ENCODE results near the gene CNTN5.

CNTN5 gene

GRCh38 chr11:99548264-99548663, 527.5 kb downstream of the CNTN5 start:
- no peak overlapping the region for H2BK5ac ChIP-seq (ENCODE audit: low read depth, low read length, poor library complexity, severe bottlenecking)
- H3K4me2 ChIP-seq (ENCODE audit: low read length, poor library complexity, severe bottlenecking), result no peak overlapping the region
- H2BK12ac ChIP-seq (ENCODE audit: low read length in 2 of 2), result no peak overlapping the region
- no peak for DNase-seq
- H3K4me1 ChIP-seq (ENCODE audit: control insufficient read depth, insufficient read depth, low read depth, low read length), result no peaks in the 10 kb centered on the region
- no peaks in the 10 kb centered on the region for H3K27me3 ChIP-seq (ENCODE audit: control insufficient read depth in 1 of 2, insufficient read depth in 1 of 2, low read length in 2 of 2)
- H3K27ac ChIP-seq (ENCODE audit: low read length, poor library complexity, severe bottlenecking), result no peak overlapping the region
- H3K9me3 ChIP-seq (ENCODE audit: control insufficient read depth, low read length), result no peaks in the 10 kb centered on the region
- no peak overlapping the region for H2AK5ac ChIP-seq (ENCODE audit: low read length, severe bottlenecking)
- H3K4me3 ChIP-seq (ENCODE audit: insufficient read depth in 1 of 2, low read depth in 1 of 2, low read length in 2 of 2), result peak overlapping the region in 1 of 2 experiments; percentile 38
- no peak overlapping the region for H3K14ac ChIP-seq (ENCODE audit: low read length in 2 of 2)
- H4K8ac ChIP-seq (ENCODE audit: low read length), result no peak overlapping the region
- no peak overlapping the region for H3K4ac ChIP-seq (ENCODE audit: low read depth in 1 of 2, low read length in 2 of 2)
- H3K36me3 ChIP-seq (ENCODE audit: control insufficient read depth in 1 of 2, insufficient read depth in 2 of 2, low read depth in 1 of 2, low read length in 2 of 2), result no peaks in the 10 kb centered on the region
- no peak overlapping the region for H3K18ac ChIP-seq (ENCODE audit: low read depth in 1 of 2, low read length in 2 of 2)
- no peak overlapping the region for H2BK120ac ChIP-seq (ENCODE audit: low read depth, low read length)
- H2AFZ ChIP-seq (ENCODE audit: low read depth, low read length), result no peak overlapping the region
- no peak overlapping the region for H3K23ac ChIP-seq (ENCODE audit: low read length in 2 of 2)
- no peak overlapping the region for H4K91ac ChIP-seq (ENCODE audit: low read length)
- 86% methylated on average over 1 of the region's 3 CpGs for WGBS
- no peak overlapping the region for H2BK15ac ChIP-seq (ENCODE audit: low read depth, poor library complexity, severe bottlenecking)
- no peaks in the 10 kb centered on the region for H3K79me1 ChIP-seq (replicated peaks; ENCODE audit: low read length, poor library complexity, severe bottlenecking)
- H3K9ac ChIP-seq (ENCODE audit: low read length), result peak overlapping the region; percentile 54

- H3K4me1 ChIP-seq (ENCODE audit: control insufficient read depth, insufficient read depth, low read depth, low read length), result no peaks in the 10 kb centered on the region
- H3K79me1 ChIP-seq (replicated peaks; ENCODE audit: low read length, poor library complexity, severe bottlenecking), result no peaks in the 10 kb centered on the region
- no CpG with 5 or more reads among the region's 1 CpG for WGBS
- H3K18ac ChIP-seq (ENCODE audit: low read depth in 1 of 2, low read length in 2 of 2), result no peak overlapping the region
- H3K14ac ChIP-seq (ENCODE audit: low read length in 2 of 2), result no peak overlapping the region
- H3K9ac ChIP-seq (ENCODE audit: low read length), result no peak overlapping the region
- H3K4me3 ChIP-seq (ENCODE audit: insufficient read depth in 1 of 2, low read depth in 1 of 2, low read length in 2 of 2), result no peak overlapping the region
- no peak overlapping the region for H2BK15ac ChIP-seq (ENCODE audit: low read depth, poor library complexity, severe bottlenecking)
- H3K27ac ChIP-seq (ENCODE audit: low read length, poor library complexity, severe bottlenecking), result no peak overlapping the region
- no peak overlapping the region for H3K4ac ChIP-seq (ENCODE audit: low read depth in 1 of 2, low read length in 2 of 2)
- H3K36me3 ChIP-seq (ENCODE audit: control insufficient read depth in 1 of 2, insufficient read depth in 2 of 2, low read depth in 1 of 2, low read length in 2 of 2), result no peaks in the 10 kb centered on the region
- H3K9me3 ChIP-seq (ENCODE audit: control insufficient read depth, low read length), result no peaks in the 10 kb centered on the region
- no peak overlapping the region for H4K91ac ChIP-seq (ENCODE audit: low read length)
- H3K4me2 ChIP-seq (ENCODE audit: low read length, poor library complexity, severe bottlenecking), result no peak overlapping the region
- H2BK5ac ChIP-seq (ENCODE audit: low read depth, low read length, poor library complexity, severe bottlenecking), result no peak overlapping the region
- no peak overlapping the region for H2BK12ac ChIP-seq (ENCODE audit: low read length in 2 of 2)
- H3K27me3 ChIP-seq (ENCODE audit: control insufficient read depth in 1 of 2, insufficient read depth in 1 of 2, low read length in 2 of 2), result no peaks in the 10 kb centered on the region
- H2BK120ac ChIP-seq (ENCODE audit: low read depth, low read length), result no peak overlapping the region
- H2AFZ ChIP-seq (ENCODE audit: low read depth, low read length), result no peak overlapping the region
- H2AK5ac ChIP-seq (ENCODE audit: low read length, severe bottlenecking), result no peak overlapping the region
- H3K23ac ChIP-seq (ENCODE audit: low read length in 2 of 2), result no peak overlapping the region
- no peak for DNase-seq
- H4K8ac ChIP-seq (ENCODE audit: low read length), result no peak overlapping the region
These were observed 533.6 kb downstream of the CNTN5 start for GRCh38 chr11:99554232-99554903.

DNA sequence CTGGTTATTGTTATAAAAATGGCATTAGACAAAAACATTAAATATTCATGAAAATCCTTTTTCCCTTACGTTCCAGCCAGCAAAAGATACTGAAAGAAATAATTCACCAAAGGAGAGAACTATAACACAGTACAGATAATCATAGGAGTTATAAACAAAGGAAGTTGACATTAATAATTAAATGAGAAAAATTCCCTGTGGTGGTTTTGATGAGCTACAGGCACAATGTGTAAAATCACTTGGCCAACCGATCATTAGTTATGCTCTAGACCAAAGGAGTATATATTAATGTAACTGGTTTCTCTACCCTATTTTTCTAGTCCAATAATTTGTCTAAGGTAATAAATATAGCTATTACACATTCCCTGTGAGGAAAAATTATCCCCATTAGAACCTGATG, 534.7 kb downstream of the CNTN5 start:
- Histone ChIP-seq H3K4me2 (ENCODE audit: low read length, poor library complexity, severe bottlenecking) (no peak overlapping the region), H2BK12ac (ENCODE audit: low read length in 2 of 2) (no peak overlapping the region), H3K9ac (ENCODE audit: low read length) (no peak overlapping the region), H2AFZ (ENCODE audit: low read depth, low read length) (no peak overlapping the region), H3K36me3 (ENCODE audit: control insufficient read depth in 1 of 2, insufficient read depth in 2 of 2, low read depth in 1 of 2, low read length in 2 of 2) (no peaks in the 10 kb centered on the region), H2BK5ac (ENCODE audit: low read depth, low read length, poor library complexity, severe bottlenecking) (no peak overlapping the region), H2BK15ac (ENCODE audit: low read depth, poor library complexity, severe bottlenecking) (no peak overlapping the region), H3K18ac (ENCODE audit: low read depth in 1 of 2, low read length in 2 of 2) (no peak overlapping the region), H4K91ac (ENCODE audit: low read length) (no peak overlapping the region), H2BK120ac (ENCODE audit: low read depth, low read length) (no peak overlapping the region), H3K14ac (ENCODE audit: low read length in 2 of 2) (no peak overlapping the region), H3K23ac (ENCODE audit: low read length in 2 of 2) (no peak overlapping the region), H3K4me1 (ENCODE audit: control insufficient read depth, insufficient read depth, low read depth, low read length) (no peaks in the 10 kb centered on the region), H3K9me3 (ENCODE audit: control insufficient read depth, low read length) (no peaks in the 10 kb centered on the region), H3K27me3 (ENCODE audit: control insufficient read depth in 1 of 2, insufficient read depth in 1 of 2, low read length in 2 of 2) (no peaks in the 10 kb centered on the region), H3K79me1 (replicated peaks; ENCODE audit: low read length, poor library complexity, severe bottlenecking) (no peaks in the 10 kb centered on the region), H3K27ac (ENCODE audit: low read length, poor library complexity, severe bottlenecking) (no peak overlapping the region), H3K4me3 (ENCODE audit: insufficient read depth in 1 of 2, low read depth in 1 of 2, low read length in 2 of 2) (no peak overlapping the region), H2AK5ac (ENCODE audit: low read length, severe bottlenecking) (no peak overlapping the region), H4K8ac (ENCODE audit: low read length) (no peak overlapping the region), H3K4ac (ENCODE audit: low read depth in 1 of 2, low read length in 2 of 2) (no peak overlapping the region)
- WGBS, result no CpG with 5 or more reads among the region's 2 CpGs
- no peak for DNase-seq

DNA sequence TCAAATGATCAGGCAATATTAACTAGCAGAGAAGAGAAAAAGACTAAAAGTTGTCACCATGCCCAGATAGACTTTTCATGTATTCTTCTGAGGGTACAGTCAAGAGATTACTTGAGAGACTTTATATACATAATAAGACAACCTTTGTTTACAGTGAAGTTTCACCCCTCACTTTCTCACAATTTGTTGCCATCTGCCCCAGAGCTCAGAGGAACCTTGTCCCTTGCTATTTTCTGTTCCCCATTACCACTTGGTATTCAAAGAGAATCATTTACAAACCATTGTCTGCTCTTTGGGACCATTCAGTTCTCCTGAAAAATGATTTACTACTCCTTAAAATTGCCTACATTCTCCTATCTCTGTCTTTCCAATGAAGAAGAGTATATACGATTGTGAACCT, 544.6 kb downstream of the CNTN5 start:
- no peak overlapping the region for H2BK15ac ChIP-seq (ENCODE audit: low read depth, poor library complexity, severe bottlenecking)
- no peaks in the 10 kb centered on the region for H3K4me1 ChIP-seq (ENCODE audit: control insufficient read depth, insufficient read depth, low read depth, low read length)
- H3K18ac ChIP-seq (ENCODE audit: low read depth in 1 of 2, low read length in 2 of 2), result no peak overlapping the region
- no peaks in the 10 kb centered on the region for H3K79me1 ChIP-seq (replicated peaks; ENCODE audit: low read length, poor library complexity, severe bottlenecking)
- no peak overlapping the region for H4K8ac ChIP-seq (ENCODE audit: low read length)
- DNase-seq, result no peak
- no peak overlapping the region for H3K4ac ChIP-seq (ENCODE audit: low read depth in 1 of 2, low read length in 2 of 2)
- no peak overlapping the region for H3K9ac ChIP-seq (ENCODE audit: low read length)
- H3K4me3 ChIP-seq (ENCODE audit: insufficient read depth in 1 of 2, low read depth in 1 of 2, low read length in 2 of 2), result no peak overlapping the region
- no peaks in the 10 kb centered on the region for H3K27me3 ChIP-seq (ENCODE audit: control insufficient read depth in 1 of 2, insufficient read depth in 1 of 2, low read length in 2 of 2)
- no peak overlapping the region for H2AFZ ChIP-seq (ENCODE audit: low read depth, low read length)
- no peaks in the 10 kb centered on the region for H3K9me3 ChIP-seq (ENCODE audit: control insufficient read depth, low read length)
- no peak overlapping the region for H3K14ac ChIP-seq (ENCODE audit: low read length in 2 of 2)
- H2BK5ac ChIP-seq (ENCODE audit: low read depth, low read length, poor library complexity, severe bottlenecking), result no peak overlapping the region
- H4K91ac ChIP-seq (ENCODE audit: low read length), result no peak overlapping the region
- no peaks in the 10 kb centered on the region for H3K36me3 ChIP-seq (ENCODE audit: control insufficient read depth in 1 of 2, insufficient read depth in 2 of 2, low read depth in 1 of 2, low read length in 2 of 2)
- H2BK120ac ChIP-seq (ENCODE audit: low read depth, low read length), result no peak overlapping the region
- no peak overlapping the region for H3K27ac ChIP-seq (ENCODE audit: low read length, poor library complexity, severe bottlenecking)
- 100% methylated on average over 1 of the region's 1 CpG for WGBS
- H2BK12ac ChIP-seq (ENCODE audit: low read length in 2 of 2), result no peak overlapping the region
- no peak overlapping the region for H3K23ac ChIP-seq (ENCODE audit: low read length in 2 of 2)
- no peak overlapping the region for H2AK5ac ChIP-seq (ENCODE audit: low read length, severe bottlenecking)
- no peak overlapping the region for H3K4me2 ChIP-seq (ENCODE audit: low read length, poor library complexity, severe bottlenecking)

Measured in mesenchymal stem cell (in vitro differentiated cells and primary cell).